Transverse colon (tissue), 4 donors: Measurements from ENCODE around the gene ZNF618.

ENCODE experiments used
- CTCF ChIP-seq, 5 experiments: fragments of 200-600 bp in 3 of 5; fragments of 450-650 bp in 2 of 5; sonication (generic) in 3 of 5; IDR thresholded peaks; 1 replicate in 2 of 5; 2 replicates in 3 of 5; pipeline ENCODE4 v1.5.1; 2016 to 2017; ENCODE audit warnings: antibody characterized with exemption in 5 of 5, inconsistent platforms in 3 of 5, mild to moderate bottlenecking in 2 of 5, moderate library complexity in 1 of 5
- EP300 ChIP-seq: sonication (generic); formaldehyde crosslinking; IDR thresholded peaks from one replicate; pipeline ENCODE4 v1.6.1; 2017; ENCODE audit warnings: antibody characterized with exemption, low read depth
- POLR2AphosphoS5 ChIP-seq, 3 donors: sonication (generic); formaldehyde crosslinking; IDR thresholded peaks; one replicate each; pipeline ENCODE4 v1.6.1; 2016; ENCODE audit warnings: antibody characterized with exemption in 3 of 3

GRCh38 chr9:113953531-113953930 lies 77.4 kb downstream of the ZNF618 start:
- TF ChIP-seq POLR2AphosphoS5 (IDR thresholded peaks at IDR 0.05) (no peak), CTCF (IDR thresholded peaks at IDR 0.05) (no peak), EP300 (no peak)
